CD4-positive, alpha-beta T cell treated with Interleukin-17A for 4 hours (primary cell): ENCODE data around the gene TRPM5.

Experiments used
- DNase-seq: peaks from one replicate; pipeline ENCODE4 v3.0.0-alpha.2; 2020; ENCODE audit warnings: mixed read lengths

The TRPM5 gene

DNA sequence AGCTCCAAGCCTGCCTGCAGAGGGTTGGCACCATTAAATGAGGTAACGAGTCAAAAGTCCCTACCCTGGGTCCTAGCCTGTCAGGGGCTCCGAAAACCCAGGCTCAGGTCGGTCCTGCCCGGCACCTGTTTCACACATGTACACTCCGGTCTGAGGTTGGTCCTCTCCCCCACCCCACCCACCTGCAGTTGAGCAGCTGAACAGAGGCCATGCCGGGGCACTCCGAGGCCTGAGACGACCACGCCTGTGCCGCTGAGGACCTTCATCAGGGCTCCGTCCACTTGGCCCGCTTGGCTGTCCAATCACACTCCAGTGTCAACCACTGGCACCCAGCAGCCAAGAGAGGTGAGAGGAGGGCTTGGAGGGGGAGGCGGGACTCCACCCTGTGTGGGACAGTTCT, 42.2 kb downstream of the TRPM5 start:
- no peak for DNase-seq

DNA sequence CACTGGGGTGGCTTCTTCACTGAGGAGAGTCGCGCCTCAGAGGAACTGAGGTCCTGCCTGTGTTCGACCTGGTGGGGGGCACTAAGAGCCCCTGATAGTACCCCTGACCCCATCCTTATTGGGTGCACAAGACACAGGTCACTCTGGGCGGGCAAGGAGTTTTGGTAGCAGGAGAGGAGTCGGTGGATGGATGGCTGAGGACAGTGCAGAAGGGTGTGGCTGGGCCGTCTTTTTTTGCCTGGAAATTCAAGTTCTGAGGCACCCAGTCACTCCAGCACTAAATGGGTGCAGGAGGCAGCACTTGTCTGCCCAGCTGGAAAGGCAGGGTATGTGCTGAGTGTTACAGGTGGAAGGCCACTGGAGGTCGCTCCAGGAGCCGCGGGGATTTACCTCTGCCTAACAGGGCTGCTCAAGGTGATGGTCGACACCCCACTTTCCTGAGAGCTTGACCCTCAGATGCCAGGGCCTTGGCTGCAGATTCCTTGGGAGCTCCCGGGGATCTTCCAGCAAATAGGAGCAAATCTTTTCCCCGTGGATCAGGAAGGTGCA, 42.8 kb downstream of the TRPM5 start:
- DNase-seq, result no peak

- DNase-seq, result no peak
Observed at GRCh38 chr11:2400762-2401435, 43.4 kb downstream of the TRPM5 start.

DNA sequence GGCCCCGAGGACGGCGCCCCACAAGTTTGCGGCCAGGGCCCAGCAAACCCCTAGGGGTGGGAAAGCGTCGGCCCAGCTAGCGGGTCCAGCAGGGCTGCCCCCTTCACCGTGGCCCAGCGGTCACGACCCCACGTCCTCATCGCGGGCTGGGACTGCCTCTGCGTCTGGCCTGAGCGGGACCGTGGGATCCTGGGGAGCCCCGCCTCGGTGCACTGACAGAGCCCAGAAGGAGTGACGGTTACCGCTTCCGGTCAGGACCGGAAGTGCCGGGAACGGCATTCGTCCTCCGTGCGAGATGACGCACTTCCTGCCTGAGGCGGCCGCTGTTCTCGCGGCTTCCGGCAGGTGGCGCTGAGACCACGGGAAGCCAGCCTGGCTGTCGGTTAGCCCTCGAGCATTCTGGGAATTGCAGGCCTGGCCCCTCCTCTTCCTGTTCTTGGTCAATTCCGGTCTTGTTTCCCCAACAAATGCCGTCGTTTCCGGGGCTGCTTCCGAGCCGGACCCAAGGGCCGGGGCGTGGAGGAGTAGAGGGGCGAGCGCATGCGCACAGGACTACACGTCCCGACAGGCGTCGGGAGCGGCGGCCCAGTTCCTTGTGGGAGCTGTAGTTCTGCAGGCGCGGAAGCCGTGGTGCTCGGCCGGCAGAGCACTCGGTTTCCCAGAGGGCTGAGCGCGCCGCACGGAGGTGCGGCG, 44.1 kb downstream of the TRPM5 start, which contains the start of gene TSSC4:
TSSC4 (plus strand) TSS at position 682 of the 693 bp plus-strand sequence. CDS start 1,884 bp downstream, outside the sequence.
- DNase-seq, result peak; percentile 99

DNA sequence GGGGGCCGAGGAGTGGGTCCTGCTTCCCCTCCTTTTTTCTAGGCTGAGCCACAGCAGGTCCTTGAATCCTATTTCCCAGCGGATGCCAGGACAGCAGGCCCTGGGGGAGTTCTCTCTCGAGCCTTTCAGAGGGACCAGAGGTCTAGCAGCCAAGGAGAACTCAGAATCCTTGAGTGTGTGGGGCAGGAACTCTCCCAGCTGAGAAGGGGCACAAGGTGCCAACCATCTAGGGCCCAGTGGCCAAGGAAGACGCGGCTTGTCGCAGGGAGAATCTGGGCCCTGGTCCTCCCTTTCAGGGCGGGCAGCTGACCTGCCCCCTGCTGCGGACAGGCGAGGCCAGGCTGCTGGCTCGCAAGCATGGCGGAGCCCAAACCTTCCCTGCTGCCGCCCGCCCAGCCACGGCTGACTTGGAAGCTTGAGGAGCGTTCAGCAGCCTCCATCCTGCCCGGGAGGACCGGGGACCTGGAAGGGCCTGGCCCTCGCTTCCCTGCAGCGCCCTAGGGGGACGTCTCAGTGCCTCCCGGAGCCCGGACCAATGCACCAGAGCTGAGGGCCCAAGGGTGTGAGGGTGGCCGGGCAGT, 44.7 kb downstream of the TRPM5 start:
- DNase-seq, result peak; percentile 35

DNA sequence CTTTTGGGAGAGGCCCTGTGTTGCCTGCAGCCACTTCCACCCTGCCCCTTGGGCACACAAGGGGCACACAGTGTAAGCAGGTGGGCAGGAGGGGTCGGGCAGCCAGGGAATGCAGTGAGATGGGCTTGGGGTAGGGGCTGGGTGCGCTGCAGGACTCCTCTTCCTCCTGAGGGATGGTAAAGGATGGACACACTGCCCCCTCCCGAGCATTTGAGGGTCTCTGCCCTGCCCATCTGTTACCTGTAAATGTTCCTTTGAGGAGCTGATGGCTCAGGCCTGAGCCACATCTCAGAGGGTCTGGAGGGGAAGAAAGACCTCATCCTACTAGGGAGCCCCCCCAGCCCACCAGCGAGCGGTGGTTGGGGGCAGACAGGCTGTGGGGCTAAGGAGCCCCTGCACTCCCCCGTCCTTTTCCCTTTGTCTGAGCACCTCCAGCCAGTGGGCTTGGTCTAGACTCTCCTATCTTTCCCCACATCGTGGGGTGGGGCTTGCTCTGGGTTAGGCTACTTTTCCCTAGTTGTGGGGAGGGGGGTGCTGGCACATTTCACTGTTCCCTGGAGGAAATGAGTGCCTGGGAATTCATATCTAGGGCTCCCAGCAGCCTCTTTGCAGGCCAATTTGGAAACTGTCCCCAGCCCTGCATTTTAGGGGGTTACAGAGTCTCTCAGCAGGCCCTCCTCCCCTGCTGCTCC, 45.5 kb downstream of the TRPM5 start:
- DNase-seq, result no peak

- no peak for DNase-seq
Observed at GRCh38 chr11:2397005-2397404, 47.3 kb downstream of the TRPM5 start.

DNA sequence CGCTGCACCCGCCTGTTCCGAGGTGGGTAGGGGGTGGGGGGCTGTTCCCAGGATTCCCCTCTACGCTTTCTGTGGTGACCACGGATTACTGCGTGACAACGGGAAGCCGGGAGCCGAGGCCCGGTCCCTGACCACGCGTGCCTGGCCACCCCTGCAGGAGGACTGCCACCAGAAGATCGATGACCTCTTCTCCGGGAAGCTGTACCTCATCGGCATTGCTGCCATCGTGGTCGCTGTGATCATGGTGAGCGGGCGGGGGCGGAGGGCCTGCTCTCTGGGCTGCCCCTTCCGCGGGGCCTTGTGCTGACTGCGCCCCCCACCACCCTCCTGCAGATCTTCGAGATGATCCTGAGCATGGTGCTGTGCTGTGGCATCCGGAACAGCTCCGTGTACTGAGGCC, 47.8 kb downstream of the TRPM5 start:
- DNase-seq, result no peak

GRCh38 chr11:2395856-2396255, 48.5 kb downstream of the TRPM5 start:
- DNase-seq, result no peak

GRCh38 chr11:2395211-2395730, 49.0 kb downstream of the TRPM5 start:
- no peak for DNase-seq

DNA sequence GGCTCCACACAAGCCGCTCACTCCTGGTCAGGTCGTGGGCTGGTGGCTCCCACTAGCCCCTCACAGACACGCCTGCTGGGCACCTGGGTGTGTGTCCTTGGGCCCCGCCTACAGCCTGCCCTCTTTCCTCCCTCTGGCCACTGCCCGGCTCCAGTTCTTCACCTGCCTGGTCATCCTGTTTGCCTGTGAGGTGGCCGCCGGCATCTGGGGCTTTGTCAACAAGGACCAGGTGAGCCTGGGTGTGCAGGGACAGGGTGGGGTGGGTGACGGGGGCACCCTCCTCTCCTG, 49.6 kb downstream of the TRPM5 start:
- DNase-seq, result no peak
